Keratinocyte (primary cell): Measurements from ENCODE around the gene TLE6. TPM values are rescaled to one million over a fixed set of nuclear protein-coding genes. Genes with fewer than 3 reads are reported as not detected.

ENCODE experiments used
- DNase-seq: peaks from one replicate; pipeline ENCODE4 v3.0.0-alpha.2; 2011; ENCODE audit warnings: low read depth, missing footprints, low spot score
- FAIRE-seq: peaks from 2 replicates; lab custom pipeline; 2011; peaks lifted over from hg19 to GRCh38; lab: Jason Lieb, UNC
- H2AFZ ChIP-seq: 2 replicates; pipeline ENCODE4 v1.6.0; 2012; ENCODE audit warnings: low read length, control low read depth, inconsistent platforms; ENCODE audit not compliant: control insufficient read depth
- H3K27ac ChIP-seq: 2 replicates; pipeline ENCODE4 v1.5.1; 2011; ENCODE audit warnings: low read length; ENCODE audit not compliant: control insufficient read depth, insufficient read depth
- H3K27me3 ChIP-seq: 3 replicates; pipeline ENCODE4 v1.6.0; 2011; ENCODE audit warnings: low read length; ENCODE audit not compliant: control insufficient read depth, insufficient read depth; ENCODE audit errors: extremely low read depth
- H3K36me3 ChIP-seq, 2 experiments: 2 replicates in 1 of 2; 3 replicates in 1 of 2; pipeline ENCODE4 v1.5.1; 2011; ENCODE audit warnings: low read length in 2 of 2, mild to moderate bottlenecking in 1 of 2; ENCODE audit not compliant: control insufficient read depth in 2 of 2, insufficient read depth in 2 of 2; ENCODE audit errors: extremely low read depth in 1 of 2
- H3K4me1 ChIP-seq: 3 replicates; pipeline ENCODE4 v1.5.1; 2011; ENCODE audit warnings: low read length; ENCODE audit not compliant: control insufficient read depth, insufficient read depth; ENCODE audit errors: extremely low read depth
- H3K4me2 ChIP-seq: 3 replicates; pipeline ENCODE4 v1.6.0; 2011; ENCODE audit warnings: low read depth, low read length; ENCODE audit not compliant: control insufficient read depth, insufficient read depth; ENCODE audit errors: extremely low read depth
- H3K4me3 ChIP-seq, 3 experiments: fragments of 200-600 bp in 1 of 3; sonication (generic) in 1 of 3; 2 replicates in 2 of 3; 3 replicates in 1 of 3; pipeline ENCODE4 v1.5.1; 2011 to 2016; ENCODE audit warnings: low read length in 3 of 3, mild to moderate bottlenecking in 3 of 3, control low read depth in 2 of 3, inconsistent platforms in 1 of 3, low read depth in 1 of 3, mixed read lengths in 1 of 3, mixed run types in 1 of 3, moderate library complexity in 1 of 3; ENCODE audit not compliant: control insufficient read depth in 2 of 3, insufficient read depth in 2 of 3; ENCODE audit errors: extremely low read depth in 1 of 3
- H3K79me2 ChIP-seq: 2 replicates; pipeline ENCODE4 v1.6.0; 2012; ENCODE audit warnings: low read length; ENCODE audit not compliant: control insufficient read depth, insufficient read depth
- H3K9ac ChIP-seq: 3 replicates; pipeline ENCODE4 v1.6.0; 2011; ENCODE audit warnings: low read length; ENCODE audit not compliant: control insufficient read depth, insufficient read depth; ENCODE audit errors: extremely low read depth
- H3K9me1 ChIP-seq: 3 replicates; pipeline ENCODE4 v1.6.0; 2011; ENCODE audit warnings: low read length; ENCODE audit not compliant: control insufficient read depth, insufficient read depth; ENCODE audit errors: extremely low read depth
- H3K9me3 ChIP-seq: 2 replicates; pipeline ENCODE4 v1.5.1; 2012; ENCODE audit warnings: low read depth, low read length; ENCODE audit not compliant: control insufficient read depth
- H4K20me1 ChIP-seq: 3 replicates; pipeline ENCODE4 v1.6.0; 2011; ENCODE audit warnings: low read length; ENCODE audit not compliant: control insufficient read depth, insufficient read depth; ENCODE audit errors: extremely low read depth
- CTCF ChIP-seq, 3 experiments: IDR thresholded peaks in 1 of 3; conservative IDR thresholded peaks in 1 of 3; optimal IDR thresholded peaks in 1 of 3; 2 replicates in 2 of 3; 3 replicates in 1 of 3; pipeline versions ENCODE3 to v1.5.1; 2011; ENCODE audit warnings: low read length in 3 of 3, mild to moderate bottlenecking in 3 of 3, moderate library complexity in 2 of 3, control low read depth in 1 of 3, inconsistent platforms in 1 of 3; ENCODE audit not compliant: insufficient read depth in 2 of 3; ENCODE audit errors: extremely low read depth in 1 of 3
- EZH2 ChIP-seq: IDR thresholded peaks from one replicate; pipeline ENCODE4 v1.6.1; 2012; ENCODE audit warnings: inconsistent platforms, mild to moderate bottlenecking, low read length, moderate library complexity
- dilution Hi-C: fragments of 300-500 bp; cut with MboI; formaldehyde crosslinking; loops from one replicate; pipeline ENCODE4 v1.7.0; 2020; ENCODE audit warnings: low sequenced_read_pairs; ENCODE audit not compliant: extremely low pct_ligation_motif_present
- polyA plus RNA-seq, 5 experiments: library from polyadenylated mRNA; depleted of rRNA in 3 of 5; stranded (reverse) in 3 of 5; stranded (forward) in 1 of 5; unstranded in 1 of 5; fragments of >200 nt; gene quantifications; 1 replicate in 1 of 5; 2 replicates in 3 of 5; 3 replicates in 1 of 5; pipeline versions ENCODE4 v1.2.1 to v1.2.3, GENCODE V29; 2011 to 2012; ENCODE audit warnings: missing spikeins in 2 of 5, low read depth in 1 of 5, low replicate concordance in 1 of 5

Gene TLE6
- polyA plus RNA-seq, 1 donor (not counting 4 experiments of a cell fraction or from before 2014, with no cell fraction given), result 1.2 TPM

- H3K27ac ChIP-seq, result no peak overlapping the region
- H3K27me3 ChIP-seq, result no peaks in the 10 kb centered on the region
- dilution Hi-C loops, result no loop called here
- no peak overlapping the region for H3K9ac ChIP-seq
- TF ChIP-seq EZH2 (no peak), CTCF (optimal IDR thresholded peaks at IDR 0.05 in 1 of 3, IDR thresholded peaks at IDR 0.05 in 1 of 3, conservative IDR thresholded peaks at IDR 0.05 in 1 of 3; ENCODE audit: extremely low read depth in 1 of 3, insufficient read depth in 2 of 3, low read length in 3 of 3) (no peak)
- no peaks in the 10 kb centered on the region for H3K79me2 ChIP-seq
- no peak overlapping the region for H3K4me2 ChIP-seq
- H3K36me3 ChIP-seq, result no peaks in the 10 kb centered on the region
- no peaks in the 10 kb centered on the region for H3K9me1 ChIP-seq
- DNase-seq, result no peak
- no peak overlapping the region for H3K4me3 ChIP-seq
- H3K4me1 ChIP-seq, result no peaks in the 10 kb centered on the region
- H3K9me3 ChIP-seq, result no peaks in the 10 kb centered on the region
- no peak overlapping the region for H2AFZ ChIP-seq
- FAIRE-seq, result no peak
- H4K20me1 ChIP-seq, result no peaks in the 10 kb centered on the region
Measured at GRCh38 chr19:3013263-3013725, 35.9 kb downstream of the TLE6 start.

GRCh38 chr19:3014135-3014534 is 36.8 kb downstream of the TLE6 start:
- Histone ChIP-seq H3K27me3 (no peaks in the 10 kb centered on the region), H4K20me1 (no peaks in the 10 kb centered on the region), H3K79me2 (no peaks in the 10 kb centered on the region), H3K27ac (no peak overlapping the region), H3K9ac (no peak overlapping the region), H3K4me3 (no peak overlapping the region), H2AFZ (no peak overlapping the region), H3K9me3 (no peaks in the 10 kb centered on the region), H3K9me1 (no peaks in the 10 kb centered on the region), H3K36me3 (no peaks in the 10 kb centered on the region), H3K4me2 (no peak overlapping the region), H3K4me1 (no peaks in the 10 kb centered on the region)
- FAIRE-seq (no peak), DNase-seq (no peak)
- TF ChIP-seq CTCF (optimal IDR thresholded peaks at IDR 0.05 in 1 of 3, IDR thresholded peaks at IDR 0.05 in 1 of 3, conservative IDR thresholded peaks at IDR 0.05 in 1 of 3; ENCODE audit: extremely low read depth in 1 of 3, insufficient read depth in 2 of 3, low read length in 3 of 3), result no peak
- no peak for TF ChIP-seq EZH2
- dilution Hi-C loops, result no loop called here
